Esophagus muscularis mucosa (tissue), 4 donors: Measurements from ENCODE around the gene BNIP3. TPM values are rescaled to one million over a fixed set of nuclear protein-coding genes. Genes with fewer than 3 reads are reported as not detected.

Experiments used
- DNase-seq: peaks from one replicate; pipeline ENCODE4 v3.0.0-alpha.2; 2017; ENCODE audit errors: extremely low spot score
- H3K27ac ChIP-seq, 4 donors: fragments of 200-600 bp; sonication (generic); replicated peaks in 1 of 4; 1 replicate in 3 of 4; 2 replicates in 1 of 4; pipeline ENCODE4 v1.5.1; 2016 to 2019; ENCODE audit warnings: mild to moderate bottlenecking in 1 of 4
- H3K27me3 ChIP-seq, 4 donors: fragments of 200-600 bp; sonication (generic); one replicate each; pipeline versions ENCODE4 v1.5.1 to v1.6.0; 2016 to 2019
- H3K36me3 ChIP-seq, 4 donors: fragments of 200-600 bp; sonication (generic); one replicate each; pipeline ENCODE4 v1.5.1; 2016 to 2019
- H3K4me1 ChIP-seq, 4 donors: fragments of 200-600 bp; sonication (generic); one replicate each; pipeline ENCODE4 v1.5.1; 2016 to 2019
- H3K4me3 ChIP-seq, 4 donors: fragments of 200-600 bp; sonication (generic); 1 replicate in 2 of 4; 2 replicates in 2 of 4; pipeline ENCODE4 v1.5.1; 2016 to 2019; ENCODE audit warnings: mild to moderate bottlenecking in 4 of 4, moderate library complexity in 1 of 4
- H3K9me3 ChIP-seq, 4 donors: fragments of 200-600 bp; sonication (generic); 1 replicate in 3 of 4; 2 replicates in 1 of 4; pipeline ENCODE4 v1.5.1; 2016 to 2019
- CTCF ChIP-seq, 3 experiments: fragments of 200-600 bp in 2 of 3; fragments of 450-650 bp in 1 of 3; sonication (generic) in 2 of 3; IDR thresholded peaks; one replicate each; pipeline ENCODE4 v1.5.1; 2017 to 2019; ENCODE audit warnings: antibody characterized with exemption in 3 of 3, mild to moderate bottlenecking in 2 of 3, moderate library complexity in 1 of 3
- EP300 ChIP-seq: sonication (generic); formaldehyde crosslinking; IDR thresholded peaks from one replicate; pipeline ENCODE4 v1.6.1; 2017; ENCODE audit warnings: antibody characterized with exemption
- POLR2A ChIP-seq: fragments of 450-650 bp; IDR thresholded peaks from one replicate; pipeline ENCODE4 v1.6.1; 2017; ENCODE audit warnings: antibody characterized with exemption, moderate library complexity, mild to moderate bottlenecking, low read depth
- POLR2AphosphoS5 ChIP-seq, 2 donors: sonication (generic); formaldehyde crosslinking; IDR thresholded peaks; one replicate each; pipeline ENCODE4 v1.6.1; 2017; ENCODE audit warnings: antibody characterized with exemption in 2 of 2
- WGBS: methylation state at CpG from one replicate; pipeline ENCODE4 v1.1.5; 2018; 5-methylcytosine and 5-hydroxymethylcytosine counted together
- intact Hi-C: fragments of 100-400 bp; cut with DNase I; formaldehyde crosslinking; loops from one replicate; pipeline ENCODE4 v1.15.1; 2023
- total RNA-seq, 4 donors: library from RNA; depleted of rRNA; stranded (reverse); fragments of >200 nt; gene quantifications; one replicate each; pipeline versions ENCODE4 v1.1.0 to v1.2.1, GENCODE V29; 2016

Gene BNIP3
- total RNA-seq, 4 donors from 2014 or later: 51.4 to 68.9 (median 62.6) TPM

GRCh38 chr10:131973160-131973951 lies 8.4 kb downstream of the BNIP3 start:
- Histone ChIP-seq H3K4me1 (peaks cover 19 to 36% (median 28%) of the 10 kb centered on the region in 4 donors), H3K9me3 (no peaks in the 10 kb centered on the region), H3K36me3 (peaks cover 27 to 52% (median 38%) of the 10 kb centered on the region in 4 donors), H3K4me3 (no peak overlapping the region), H3K27ac (no peak overlapping the region), H3K27me3 (no peaks in the 10 kb centered on the region)
- no peak for DNase-seq
- TF ChIP-seq EP300 (no peak), POLR2A (no peak), POLR2AphosphoS5 (IDR thresholded peaks at IDR 0.05) (no peak), CTCF (IDR thresholded peaks at IDR 0.05) (no peak)
- intact Hi-C loops: no loop called here
- 92% methylated on average over 28 of the region's 34 CpGs for WGBS

GRCh38 chr10:131972474-131973071 lies 9.2 kb downstream of the BNIP3 start:
- H3K27me3 ChIP-seq: no peaks in the 10 kb centered on the region
- no peak for DNase-seq
- 52% methylated on average over 11 of the region's 11 CpGs for WGBS
- intact Hi-C loops: no loop called here
- no peak overlapping the region for H3K27ac ChIP-seq
- peaks cover 27 to 58% (median 41%) of the 10 kb centered on the region in 4 donors for H3K36me3 ChIP-seq
- no peaks in the 10 kb centered on the region for H3K9me3 ChIP-seq
- peaks cover 14 to 36% (median 24%) of the 10 kb centered on the region in 4 donors for H3K4me1 ChIP-seq
- TF ChIP-seq POLR2AphosphoS5 (IDR thresholded peaks at IDR 0.05) (no peak), POLR2A (no peak), EP300 (no peak), CTCF (IDR thresholded peaks at IDR 0.05) (no peak)
- no peak overlapping the region for H3K4me3 ChIP-seq

GRCh38 chr10:131971591-131971990 lies 10.1 kb downstream of the BNIP3 start:
- intact Hi-C loops: no loop called here
- peaks cover 27 to 67% (median 50%) of the 10 kb centered on the region in 4 donors for H3K36me3 ChIP-seq
- no peaks in the 10 kb centered on the region for H3K9me3 ChIP-seq
- H3K27me3 ChIP-seq: no peaks in the 10 kb centered on the region
- H3K27ac ChIP-seq: no peak overlapping the region
- TF ChIP-seq POLR2A (no peak), POLR2AphosphoS5 (IDR thresholded peaks at IDR 0.05) (no peak), EP300 (no peak), CTCF (IDR thresholded peaks at IDR 0.05) (no peak)
- no peak overlapping the region for H3K4me3 ChIP-seq
- WGBS: 94% methylated on average over 5 of the region's 7 CpGs
- DNase-seq: no peak
- peaks cover 14 to 28% (median 22%) of the 10 kb centered on the region in 4 donors for H3K4me1 ChIP-seq

- Histone ChIP-seq H3K27me3 (no peaks in the 10 kb centered on the region), H3K27ac (no peak overlapping the region), H3K4me3 (no peak overlapping the region), H3K9me3 (no peaks in the 10 kb centered on the region), H3K36me3 (peaks cover 27 to 74% (median 56%) of the 10 kb centered on the region in 4 donors), H3K4me1 (peaks cover 14 to 25% (median 19%) of the 10 kb centered on the region in 4 donors)
- TF ChIP-seq POLR2A: no peak
- TF ChIP-seq POLR2AphosphoS5 (IDR thresholded peaks at IDR 0.05): no peak
- TF ChIP-seq CTCF (IDR thresholded peaks at IDR 0.05): no peak
- no peak for TF ChIP-seq EP300
- no peak for DNase-seq
- 94% methylated on average over 18 of the region's 18 CpGs for WGBS
- intact Hi-C loops: no loop called here
Observed at GRCh38 chr10:131970946-131971345, 10.8 kb downstream of the BNIP3 start.
